KMS-11 (cell line): ENCODE results near the gene SSTR3.

Experiments
- H2AFZ ChIP-seq: fragments of 200-600 bp; sonication (generic); 2 replicates; pipeline ENCODE4 v1.6.1; 2016; ENCODE audit warnings: antibody characterized with exemption, mixed run types, low read depth
- H3K27ac ChIP-seq: fragments of 200-600 bp; sonication (generic); 2 replicates; pipeline ENCODE4 v1.6.1; 2016; ENCODE audit warnings: mild to moderate bottlenecking, mixed run types
- H3K27me3 ChIP-seq: fragments of 200-600 bp; sonication (generic); 2 replicates; pipeline ENCODE4 v1.6.1; 2017; ENCODE audit warnings: mild to moderate bottlenecking, low read depth, mixed run types, moderate library complexity; ENCODE audit not compliant: insufficient read depth
- H3K36me3 ChIP-seq: fragments of 200-600 bp; sonication (generic); 2 replicates; pipeline ENCODE4 v1.6.1; 2017; ENCODE audit warnings: mild to moderate bottlenecking, mixed run types; ENCODE audit not compliant: insufficient read depth
- H3K4me1 ChIP-seq: fragments of 200-600 bp; sonication (generic); 2 replicates; pipeline ENCODE4 v1.6.1; 2016; ENCODE audit warnings: mild to moderate bottlenecking, low read depth, mixed run types; ENCODE audit not compliant: poor library complexity, severe bottlenecking
- H3K4me2 ChIP-seq: fragments of 200-600 bp; sonication (generic); 2 replicates; pipeline ENCODE4 v1.7.0; 2016; ENCODE audit warnings: mild to moderate bottlenecking, mixed run types
- H3K4me3 ChIP-seq: fragments of 200-600 bp; sonication (generic); IDR thresholded peaks from 2 replicates; pipeline ENCODE4 v1.6.1; 2017; ENCODE audit warnings: low read depth, low read length, mixed read lengths; ENCODE audit not compliant: insufficient read depth
- H3K79me2 ChIP-seq: fragments of 200-600 bp; sonication (generic); 2 replicates; pipeline ENCODE4 v1.6.1; 2016; ENCODE audit warnings: low read depth, mixed run types; ENCODE audit not compliant: insufficient read depth
- H3K9ac ChIP-seq: fragments of 200-600 bp; sonication (generic); 2 replicates; pipeline ENCODE4 v1.6.1; 2016; ENCODE audit warnings: mild to moderate bottlenecking, mixed run types
- H4K20me1 ChIP-seq: fragments of 200-600 bp; sonication (generic); 2 replicates; pipeline ENCODE4 v1.6.1; 2016; ENCODE audit warnings: mild to moderate bottlenecking, mixed run types; ENCODE audit not compliant: insufficient read depth
- TF ChIP-seq, protein P1 (sequence below): fragments of 200-600 bp; sonication (generic); conservative IDR thresholded peaks from 2 replicates; pipeline ENCODE4 v1.6.1; 2017; ENCODE audit warnings: low read depth, mild to moderate bottlenecking, antibody characterized with exemption, low read length, moderate library complexity, mixed read lengths

The SSTR3 gene

GRCh38 chr22:37240240-37240940 lies 28.1 kb upstream of the SSTR3 start:
- H3K79me2 ChIP-seq, result peaks cover 38% of the 10 kb centered on the region
- H3K27ac ChIP-seq, result no peak overlapping the region
- no peaks in the 10 kb centered on the region for H3K27me3 ChIP-seq
- TF ChIP-seq, protein P1, sequence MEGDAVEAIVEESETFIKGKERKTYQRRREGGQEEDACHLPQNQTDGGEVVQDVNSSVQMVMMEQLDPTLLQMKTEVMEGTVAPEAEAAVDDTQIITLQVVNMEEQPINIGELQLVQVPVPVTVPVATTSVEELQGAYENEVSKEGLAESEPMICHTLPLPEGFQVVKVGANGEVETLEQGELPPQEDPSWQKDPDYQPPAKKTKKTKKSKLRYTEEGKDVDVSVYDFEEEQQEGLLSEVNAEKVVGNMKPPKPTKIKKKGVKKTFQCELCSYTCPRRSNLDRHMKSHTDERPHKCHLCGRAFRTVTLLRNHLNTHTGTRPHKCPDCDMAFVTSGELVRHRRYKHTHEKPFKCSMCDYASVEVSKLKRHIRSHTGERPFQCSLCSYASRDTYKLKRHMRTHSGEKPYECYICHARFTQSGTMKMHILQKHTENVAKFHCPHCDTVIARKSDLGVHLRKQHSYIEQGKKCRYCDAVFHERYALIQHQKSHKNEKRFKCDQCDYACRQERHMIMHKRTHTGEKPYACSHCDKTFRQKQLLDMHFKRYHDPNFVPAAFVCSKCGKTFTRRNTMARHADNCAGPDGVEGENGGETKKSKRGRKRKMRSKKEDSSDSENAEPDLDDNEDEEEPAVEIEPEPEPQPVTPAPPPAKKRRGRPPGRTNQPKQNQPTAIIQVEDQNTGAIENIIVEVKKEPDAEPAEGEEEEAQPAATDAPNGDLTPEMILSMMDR, result no peak
- no peak overlapping the region for H3K9ac ChIP-seq
- no peaks in the 10 kb centered on the region; the same call in 1 of the 2 replicates for H3K36me3 ChIP-seq
- H4K20me1 ChIP-seq, result no peaks in the 10 kb centered on the region
- H3K4me2 ChIP-seq, result no peak overlapping the region
- H2AFZ ChIP-seq, result no peak overlapping the region
- H3K4me3 ChIP-seq, result no peak overlapping the region
- peaks cover 39% of the 10 kb centered on the region for H3K4me1 ChIP-seq

DNA sequence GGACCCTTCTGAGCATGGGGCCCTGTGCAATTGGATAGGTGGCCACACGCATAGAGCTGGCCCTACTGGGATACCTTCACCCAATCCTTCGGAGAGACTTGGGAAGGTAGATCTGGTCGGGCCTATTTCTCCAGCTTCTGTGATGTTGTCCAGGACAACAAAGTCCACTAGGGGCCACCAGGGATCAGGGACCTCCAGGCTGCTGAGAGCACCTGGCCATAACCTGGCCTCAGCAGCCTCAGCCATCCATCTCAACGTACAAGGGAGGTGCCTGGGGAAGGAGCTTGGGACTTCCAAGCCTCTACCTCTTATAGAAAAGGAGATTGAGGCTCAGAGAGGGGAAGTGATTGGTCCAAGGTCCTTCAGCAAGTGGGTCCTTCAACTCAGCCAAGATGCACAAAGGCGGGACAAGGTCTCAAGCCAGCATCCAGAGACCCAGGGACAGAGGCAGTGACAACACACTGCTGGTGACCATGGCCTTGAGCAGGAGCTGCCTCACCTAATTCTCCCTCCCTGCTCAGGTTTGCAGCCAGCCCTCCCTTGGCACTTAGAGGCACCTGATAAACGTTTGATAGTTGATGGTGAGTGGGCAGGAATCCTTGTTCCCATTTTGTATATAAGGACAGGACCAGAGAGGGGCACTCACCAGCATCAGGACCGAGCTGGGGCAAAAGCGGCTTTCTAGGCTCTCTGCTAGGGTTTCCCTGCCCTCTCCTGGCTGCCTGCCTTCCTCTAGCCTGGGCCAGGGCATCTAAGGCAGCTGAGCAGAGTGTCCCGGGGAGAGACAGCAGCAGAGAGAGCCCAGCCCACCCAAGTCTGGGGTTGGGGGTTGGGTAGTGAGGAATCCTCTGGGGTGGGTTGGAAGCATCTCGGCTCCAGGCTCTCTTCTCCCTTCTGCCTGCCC lies 27.3 kb upstream of the SSTR3 start:
- Histone ChIP-seq H3K27ac (no peak overlapping the region), H4K20me1 (no peaks in the 10 kb centered on the region), H3K4me2 (no peak overlapping the region), H3K27me3 (no peaks in the 10 kb centered on the region), H3K79me2 (peaks cover 46% of the 10 kb centered on the region), H3K9ac (no peak overlapping the region), H2AFZ (no peak overlapping the region), H3K4me3 (no peak overlapping the region), H3K36me3 (no peaks in the 10 kb centered on the region; the same call in 1 of the 2 replicates), H3K4me1 (peaks cover 42% of the 10 kb centered on the region)
- TF ChIP-seq, protein P1, result no peak

- no peaks in the 10 kb centered on the region for H3K27me3 ChIP-seq
- no peak overlapping the region for H2AFZ ChIP-seq
- H4K20me1 ChIP-seq, result no peaks in the 10 kb centered on the region
- H3K4me3 ChIP-seq, result no peak overlapping the region
- peaks cover 34% of the 10 kb centered on the region for H3K79me2 ChIP-seq
- H3K27ac ChIP-seq, result no peak overlapping the region
- H3K36me3 ChIP-seq, result no peaks in the 10 kb centered on the region; the same call in 1 of the 2 replicates
- TF ChIP-seq, protein P1, result no peak
- no peak overlapping the region for H3K9ac ChIP-seq
- peaks cover 52% of the 10 kb centered on the region for H3K4me1 ChIP-seq
- no peak overlapping the region for H3K4me2 ChIP-seq
Measured at GRCh38 chr22:37237371-37238268, 25.3 kb upstream of the SSTR3 start.
